ENCODE data around the gene ACBD4. TPM values are rescaled to one million over a fixed set of nuclear protein-coding genes. Genes with fewer than 3 reads are reported as not detected.

The ACBD4 gene
- total and polyA plus RNA-seq, 2 experiments from 2014 or later, result 8.2 to 13.7 TPM

DNA sequence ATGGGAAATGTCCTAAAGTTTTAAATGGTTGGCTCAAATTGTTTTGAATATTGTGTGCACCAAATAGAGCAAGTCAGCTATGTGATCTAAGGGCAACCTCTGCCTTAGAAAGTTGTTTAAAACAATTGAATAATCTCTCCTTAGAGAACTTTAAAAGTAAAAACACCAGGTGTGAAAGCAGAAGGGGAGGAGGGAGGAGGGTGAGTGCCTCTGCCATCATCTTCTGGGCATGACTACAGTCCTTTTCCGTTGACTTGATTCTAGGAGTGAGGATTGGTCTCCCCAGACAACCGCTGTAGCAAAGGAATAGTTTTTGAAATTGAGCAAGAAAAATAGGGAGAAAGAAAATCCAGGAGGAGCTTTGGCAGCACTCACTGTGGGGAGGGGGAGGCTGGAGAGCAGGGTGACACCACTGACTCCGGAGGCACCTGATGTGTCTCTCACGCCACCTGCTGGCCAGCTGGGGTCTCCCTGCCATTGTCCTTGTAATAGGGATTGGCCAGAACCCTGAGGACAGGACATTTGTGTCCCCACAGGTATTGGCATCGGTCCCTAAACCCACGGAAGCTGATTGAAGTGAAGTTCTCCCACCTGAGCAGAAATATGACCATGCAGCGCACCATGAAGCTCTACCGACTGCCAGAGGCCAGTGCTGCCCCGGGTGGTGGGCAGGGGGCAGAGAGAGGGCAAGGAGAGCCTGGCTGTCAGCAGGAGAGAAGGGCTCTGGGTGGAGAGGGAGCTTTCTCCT, 36.4 kb upstream of the ACBD4 start:
- WGBS (ENCODE audit: low lambda C conversion rate, missing lambda C conversion rate), result 52% methylated on average over 9 of the region's 9 CpGs
- H3K27ac ChIP-seq, result peak overlapping the region; percentile 9
- no peak overlapping the region for H2AFZ ChIP-seq
- TF ChIP-seq EZH2phosphoT487 (IDR thresholded peaks at IDR 0.05; ENCODE audit: low read depth, severe bottlenecking, unreplicated experiment) (no peak), EZH2 (IDR thresholded peaks at IDR 0.05; ENCODE audit: borderline replicate concordance) (no peak)
- TF ChIP-seq, protein P1, sequence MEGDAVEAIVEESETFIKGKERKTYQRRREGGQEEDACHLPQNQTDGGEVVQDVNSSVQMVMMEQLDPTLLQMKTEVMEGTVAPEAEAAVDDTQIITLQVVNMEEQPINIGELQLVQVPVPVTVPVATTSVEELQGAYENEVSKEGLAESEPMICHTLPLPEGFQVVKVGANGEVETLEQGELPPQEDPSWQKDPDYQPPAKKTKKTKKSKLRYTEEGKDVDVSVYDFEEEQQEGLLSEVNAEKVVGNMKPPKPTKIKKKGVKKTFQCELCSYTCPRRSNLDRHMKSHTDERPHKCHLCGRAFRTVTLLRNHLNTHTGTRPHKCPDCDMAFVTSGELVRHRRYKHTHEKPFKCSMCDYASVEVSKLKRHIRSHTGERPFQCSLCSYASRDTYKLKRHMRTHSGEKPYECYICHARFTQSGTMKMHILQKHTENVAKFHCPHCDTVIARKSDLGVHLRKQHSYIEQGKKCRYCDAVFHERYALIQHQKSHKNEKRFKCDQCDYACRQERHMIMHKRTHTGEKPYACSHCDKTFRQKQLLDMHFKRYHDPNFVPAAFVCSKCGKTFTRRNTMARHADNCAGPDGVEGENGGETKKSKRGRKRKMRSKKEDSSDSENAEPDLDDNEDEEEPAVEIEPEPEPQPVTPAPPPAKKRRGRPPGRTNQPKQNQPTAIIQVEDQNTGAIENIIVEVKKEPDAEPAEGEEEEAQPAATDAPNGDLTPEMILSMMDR (IDR thresholded peaks at IDR 0.05; ENCODE audit: poor library complexity), result peak; percentile 89
- no peaks in the 10 kb centered on the region for H3K9me2 ChIP-seq (replicated peaks; ENCODE audit: insufficient read depth)
- H3K36me3 ChIP-seq (replicated peaks; ENCODE audit: insufficient read depth, low read depth), result no peaks in the 10 kb centered on the region
- no peak overlapping the region for H3K4me3 ChIP-seq
- no peak overlapping the region for H3K4me2 ChIP-seq
- H3K9me3 ChIP-seq (ENCODE audit: low read depth), result no peaks in the 10 kb centered on the region
- H3K27me3 ChIP-seq, result no peaks in the 10 kb centered on the region
- DNase-seq (ENCODE audit: low spot score), result peak; percentile 93
- H3K4me1 ChIP-seq (ENCODE audit: insufficient read depth), result peaks cover 26% of the 10 kb centered on the region
- H4K20me1 ChIP-seq (ENCODE audit: insufficient read depth, poor library complexity, severe bottlenecking), result no peaks in the 10 kb centered on the region
- H3K79me2 ChIP-seq, result peaks cover 3% of the 10 kb centered on the region

DNA sequence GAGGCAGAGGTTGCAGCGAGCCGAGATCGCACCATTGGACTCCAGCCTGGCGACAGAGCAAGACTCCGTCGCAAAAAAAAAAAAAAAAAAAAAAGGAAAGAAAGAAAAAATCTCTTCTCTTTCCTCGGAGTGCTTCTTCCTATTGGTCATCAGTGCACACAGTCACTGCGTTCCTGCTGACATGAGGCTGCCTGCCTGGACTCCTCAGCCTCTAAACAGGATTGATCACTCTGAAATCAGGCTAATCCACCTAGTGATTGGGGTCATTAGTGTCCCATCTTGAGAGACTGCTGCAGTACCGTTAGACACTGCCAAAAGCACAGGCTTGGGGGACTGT, 34.0 kb upstream of the ACBD4 start:
- WGBS (ENCODE audit: low lambda C conversion rate, missing lambda C conversion rate), result 84% methylated on average over 8 of the region's 9 CpGs
- no peaks in the 10 kb centered on the region for H3K27me3 ChIP-seq
- no peak for TF ChIP-seq EZH2phosphoT487 (IDR thresholded peaks at IDR 0.05; ENCODE audit: low read depth, severe bottlenecking, unreplicated experiment)
- no peak for TF ChIP-seq EZH2 (IDR thresholded peaks at IDR 0.05; ENCODE audit: borderline replicate concordance)
- TF ChIP-seq, protein P1 (IDR thresholded peaks at IDR 0.05; ENCODE audit: poor library complexity), result no peak
- peaks cover 3% of the 10 kb centered on the region for H3K79me2 ChIP-seq
- no peak overlapping the region for H3K4me3 ChIP-seq
- peak overlapping the region; percentile 94 for H3K27ac ChIP-seq
- peak overlapping the region; percentile 15 for H3K4me2 ChIP-seq
- peaks cover 4% of the 10 kb centered on the region for H3K36me3 ChIP-seq (replicated peaks; ENCODE audit: insufficient read depth, low read depth)
- no peak overlapping the region for H2AFZ ChIP-seq
- DNase-seq (ENCODE audit: low spot score), result no peak
- no peaks in the 10 kb centered on the region for H3K9me3 ChIP-seq (ENCODE audit: low read depth)
- H4K20me1 ChIP-seq (ENCODE audit: insufficient read depth, poor library complexity, severe bottlenecking), result no peaks in the 10 kb centered on the region
- H3K4me1 ChIP-seq (ENCODE audit: insufficient read depth), result peaks cover 25% of the 10 kb centered on the region
- H3K9me2 ChIP-seq (replicated peaks; ENCODE audit: insufficient read depth), result no peaks in the 10 kb centered on the region

DNA sequence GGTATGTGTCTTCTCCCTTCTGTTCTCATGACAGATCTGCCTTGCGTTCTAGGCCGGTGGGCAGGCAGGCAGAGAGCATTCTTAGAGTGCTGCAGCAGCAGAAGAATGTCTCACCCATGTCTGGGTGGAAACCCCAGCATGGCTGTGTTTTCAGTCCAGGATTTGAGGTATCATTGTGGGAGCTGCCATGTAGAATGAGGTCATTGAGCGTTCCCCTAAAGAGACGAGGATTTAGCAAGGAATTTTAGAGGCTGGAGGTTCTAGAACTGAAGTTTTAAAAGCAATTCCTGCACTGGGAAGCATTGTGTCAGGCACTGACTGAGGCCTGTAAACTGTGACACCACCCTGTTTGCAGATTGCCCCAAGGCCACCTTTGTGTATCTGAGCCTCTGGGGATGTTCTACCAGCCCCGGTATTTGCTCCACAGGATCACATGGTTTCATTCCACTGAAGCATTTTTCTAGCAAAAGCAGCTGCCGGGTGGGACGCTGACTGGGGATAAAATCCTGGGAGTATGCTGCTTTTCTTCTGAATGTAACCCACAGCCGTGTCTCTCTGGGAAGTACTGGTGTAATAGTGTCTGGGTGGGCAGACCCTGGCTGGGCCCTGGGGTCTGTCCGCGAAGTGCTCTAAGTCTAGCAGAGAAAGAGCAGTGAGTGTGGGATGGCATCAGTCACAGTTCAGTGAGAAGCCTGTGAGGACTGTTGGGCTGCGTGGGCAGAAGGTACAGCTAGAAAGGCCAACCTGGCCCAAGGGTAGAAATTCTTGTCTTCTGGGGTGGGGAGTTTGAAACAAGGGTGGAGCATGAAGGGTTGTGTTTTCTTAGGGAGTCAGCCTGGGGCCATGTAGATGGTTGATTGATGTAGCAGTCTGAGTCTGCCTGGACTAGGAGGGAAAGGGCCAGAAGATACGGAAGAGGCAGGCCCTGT, 33.3 kb upstream of the ACBD4 start:
- peaks cover 25% of the 10 kb centered on the region for H3K4me1 ChIP-seq (ENCODE audit: insufficient read depth)
- H4K20me1 ChIP-seq (ENCODE audit: insufficient read depth, poor library complexity, severe bottlenecking), result peaks cover 2% of the 10 kb centered on the region
- peak overlapping the region; percentile 37 for H3K4me2 ChIP-seq
- WGBS (ENCODE audit: low lambda C conversion rate, missing lambda C conversion rate), result 56% methylated on average over 12 of the region's 12 CpGs
- H3K36me3 ChIP-seq (replicated peaks; ENCODE audit: insufficient read depth, low read depth), result peaks cover 4% of the 10 kb centered on the region
- peaks cover 3% of the 10 kb centered on the region for H3K79me2 ChIP-seq
- no peaks in the 10 kb centered on the region for H3K9me2 ChIP-seq (replicated peaks; ENCODE audit: insufficient read depth)
- H2AFZ ChIP-seq, result no peak overlapping the region
- H3K4me3 ChIP-seq, result no peak overlapping the region
- no peaks in the 10 kb centered on the region for H3K27me3 ChIP-seq
- H3K9me3 ChIP-seq (ENCODE audit: low read depth), result no peaks in the 10 kb centered on the region
- DNase-seq (ENCODE audit: low spot score), result peak; percentile 69
- H3K27ac ChIP-seq, result peak overlapping the region; percentile 94
- TF ChIP-seq, protein P1 (IDR thresholded peaks at IDR 0.05; ENCODE audit: poor library complexity), result no peak
- TF ChIP-seq EZH2phosphoT487 (IDR thresholded peaks at IDR 0.05; ENCODE audit: low read depth, severe bottlenecking, unreplicated experiment) (no peak), EZH2 (IDR thresholded peaks at IDR 0.05; ENCODE audit: borderline replicate concordance) (no peak)
